Measurements from ENCODE around the gene NELL2.

NELL2 gene

GRCh38 chr12:44497044-44497443, 379.1 kb downstream of the NELL2 start:
- Histone ChIP-seq H3K4me3 (replicated peaks; ENCODE audit: insufficient read depth, low read length) (no peak overlapping the region), H3K27me3 (ENCODE audit: insufficient read depth, poor library complexity, severe bottlenecking) (no peaks in the 10 kb centered on the region), H3K27ac (replicated peaks) (no peak overlapping the region)
- no peak for DNase-seq (ENCODE audit: low read depth in 1 of 2, low spot score in 1 of 2)
- TF ChIP-seq POLR2AphosphoS5 (IDR thresholded peaks at IDR 0.05; ENCODE audit: low read depth): no peak
- TF ChIP-seq REST (IDR thresholded peaks at IDR 0.05; ENCODE audit: insufficient replicate concordance, low read depth): no peak
- no peak for TF ChIP-seq GABPA (IDR thresholded peaks at IDR 0.05; ENCODE audit: low read depth)
- TF ChIP-seq SPI1 (IDR thresholded peaks at IDR 0.05; ENCODE audit: borderline replicate concordance, low read depth): no peak
- no peak for TF ChIP-seq CTCF (IDR thresholded peaks at IDR 0.05; ENCODE audit: insufficient read depth, low read length)

- no peaks in the 10 kb centered on the region for H3K27me3 ChIP-seq (ENCODE audit: insufficient read depth, poor library complexity, severe bottlenecking)
- no peak overlapping the region for H3K4me3 ChIP-seq (replicated peaks; ENCODE audit: insufficient read depth, low read length)
- H3K27ac ChIP-seq (replicated peaks): no peak overlapping the region
- DNase-seq (ENCODE audit: low read depth in 1 of 2, low spot score in 1 of 2): no peak
- no peak for TF ChIP-seq POLR2AphosphoS5 (IDR thresholded peaks at IDR 0.05; ENCODE audit: low read depth)
- TF ChIP-seq SPI1 (IDR thresholded peaks at IDR 0.05; ENCODE audit: borderline replicate concordance, low read depth): no peak
- TF ChIP-seq REST (IDR thresholded peaks at IDR 0.05; ENCODE audit: insufficient replicate concordance, low read depth): no peak
- TF ChIP-seq GABPA (IDR thresholded peaks at IDR 0.05; ENCODE audit: low read depth): no peak
- no peak for TF ChIP-seq CTCF (IDR thresholded peaks at IDR 0.05; ENCODE audit: insufficient read depth, low read length)
Observed at GRCh38 chr12:44490181-44490580, 385.9 kb downstream of the NELL2 start.

- TF ChIP-seq GABPA (IDR thresholded peaks at IDR 0.05; ENCODE audit: low read depth) (no peak), POLR2AphosphoS5 (IDR thresholded peaks at IDR 0.05; ENCODE audit: low read depth) (no peak), CTCF (IDR thresholded peaks at IDR 0.05; ENCODE audit: insufficient read depth, low read length) (no peak), SPI1 (IDR thresholded peaks at IDR 0.05; ENCODE audit: borderline replicate concordance, low read depth) (no peak), REST (IDR thresholded peaks at IDR 0.05; ENCODE audit: insufficient replicate concordance, low read depth) (no peak)
Observed at GRCh38 chr12:44488180-44488579, 387.9 kb downstream of the NELL2 start.

More at GRCh38 chr12:44488180-44488579, 387.9 kb downstream of the NELL2 start:
- no peak for DNase-seq (ENCODE audit: low read depth in 1 of 2, low spot score in 1 of 2)
- no peaks in the 10 kb centered on the region for H3K27me3 ChIP-seq (ENCODE audit: insufficient read depth, poor library complexity, severe bottlenecking)
- H3K27ac ChIP-seq (replicated peaks): no peak overlapping the region
- H3K4me3 ChIP-seq (replicated peaks; ENCODE audit: insufficient read depth, low read length): no peak overlapping the region
